ENCODE results near the gene ARHGAP44.
A peak's percentile ranks its signal among the peaks of the same experiment; 100 is the strongest.

Gene ARHGAP44

DNA sequence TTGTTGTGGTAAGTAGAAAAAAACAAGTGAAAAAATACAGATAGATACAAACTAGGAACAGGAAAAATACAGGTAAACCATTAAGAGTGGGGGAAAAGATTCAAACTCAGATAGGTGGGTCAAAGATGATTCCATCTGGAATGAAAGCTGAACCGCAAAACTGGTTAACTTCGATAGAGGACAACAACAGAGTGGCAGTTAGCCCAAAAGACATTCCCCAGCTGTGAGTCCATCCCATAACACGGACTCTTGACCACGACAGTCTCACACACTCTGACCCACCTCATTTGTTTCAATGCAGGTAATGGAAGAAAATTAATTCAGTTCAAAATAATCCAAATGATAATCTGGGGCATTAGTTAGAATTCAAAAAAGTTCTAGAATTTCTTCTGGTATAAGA lies 215.0 kb downstream of the ARHGAP44 start:
- DNase-seq (ENCODE audit: low spot score in 2 of 2) (no peak), ATAC-seq (ENCODE audit: low read depth) (no peak)
- Mint-ChIP-seq H3K4me3 (no peak overlapping the region), H3K9me3 (no peaks in the 10 kb centered on the region), H3K36me3 (peaks cover 15% of the 10 kb centered on the region), H3K27me3 (no peaks in the 10 kb centered on the region), H3K4me1 (no peaks in the 10 kb centered on the region), H3K27ac (no peak overlapping the region)

DNA sequence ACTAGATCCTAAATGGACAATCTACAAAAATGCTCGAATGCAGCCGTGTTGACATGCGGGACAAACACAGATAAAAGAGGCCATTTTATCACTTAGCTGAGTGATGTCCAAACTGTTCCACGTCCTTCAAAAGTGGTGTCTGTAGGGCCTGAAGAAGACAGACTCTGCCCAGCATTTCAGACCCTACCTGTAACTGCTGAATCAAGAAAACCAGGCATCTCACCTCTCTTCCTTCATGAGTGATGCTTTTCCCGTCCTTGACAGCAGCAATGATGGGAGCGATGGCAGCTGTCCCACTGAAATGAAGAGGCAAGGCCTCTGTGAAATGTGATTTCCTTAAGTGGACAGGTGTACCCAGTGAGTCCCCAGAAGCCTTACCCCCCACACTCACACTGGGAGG lies 216.2 kb downstream of the ARHGAP44 start:
- H3K4me1 Mint-ChIP-seq: no peaks in the 10 kb centered on the region
- DNase-seq (ENCODE audit: low spot score in 2 of 2): no peak
- H3K36me3 Mint-ChIP-seq: peaks cover 19% of the 10 kb centered on the region
- no peak for ATAC-seq (ENCODE audit: low read depth)
- H3K9me3 Mint-ChIP-seq: no peaks in the 10 kb centered on the region
- H3K27me3 Mint-ChIP-seq: no peaks in the 10 kb centered on the region
- no peak overlapping the region for H3K27ac Mint-ChIP-seq
- H3K4me3 Mint-ChIP-seq: no peak overlapping the region

DNA sequence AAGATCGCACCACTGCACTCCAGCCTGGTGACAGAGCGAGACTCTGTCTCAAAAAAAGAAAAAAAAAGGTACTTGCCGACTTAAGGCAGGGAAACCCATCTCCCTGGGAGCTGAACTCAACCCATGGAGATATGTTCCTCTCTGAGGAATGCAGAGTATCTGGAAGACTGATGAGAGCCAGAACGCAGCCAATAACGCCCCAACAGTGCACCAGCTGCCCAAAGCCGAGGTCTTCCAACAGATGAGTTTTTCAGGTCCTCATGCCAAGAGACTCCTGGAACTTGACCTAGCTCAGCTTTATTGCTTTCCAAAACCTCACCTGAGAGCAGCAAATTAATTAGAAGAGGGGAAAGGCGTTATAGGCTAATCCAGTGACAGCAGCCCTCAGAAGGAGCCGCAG lies 219.2 kb downstream of the ARHGAP44 start:
- Mint-ChIP-seq H3K27ac (no peak overlapping the region), H3K36me3 (peaks cover 32% of the 10 kb centered on the region), H3K4me3 (no peak overlapping the region), H3K27me3 (no peaks in the 10 kb centered on the region), H3K9me3 (no peaks in the 10 kb centered on the region), H3K4me1 (peaks cover 2% of the 10 kb centered on the region)
- no peak for DNase-seq (ENCODE audit: low spot score in 2 of 2)
- ATAC-seq (ENCODE audit: low read depth): no peak

DNA sequence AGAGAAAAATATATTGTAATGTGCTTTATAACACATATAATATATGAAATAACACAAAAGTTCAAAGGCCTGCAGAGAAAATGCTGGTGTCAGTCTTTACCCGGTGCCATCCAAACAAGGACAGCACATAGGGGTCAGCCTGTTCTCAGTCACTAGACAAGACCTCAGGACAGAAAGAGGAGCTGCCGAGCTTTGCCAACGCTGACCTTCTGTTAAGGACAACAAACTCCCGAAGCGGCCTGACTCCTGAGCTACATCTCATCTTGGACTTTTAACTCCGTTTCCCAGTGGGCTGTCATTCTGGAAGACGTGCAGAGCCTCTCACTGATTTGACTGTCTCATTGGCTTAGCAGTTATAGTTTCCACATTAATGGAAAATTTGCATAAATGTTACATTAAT lies 221.7 kb downstream of the ARHGAP44 start:
- H3K4me1 Mint-ChIP-seq: peaks cover 11% of the 10 kb centered on the region
- H3K9me3 Mint-ChIP-seq: no peaks in the 10 kb centered on the region
- H3K36me3 Mint-ChIP-seq: peaks cover 36% of the 10 kb centered on the region
- no peaks in the 10 kb centered on the region for H3K27me3 Mint-ChIP-seq
- DNase-seq (ENCODE audit: low spot score in 2 of 2): no peak
- no peak overlapping the region for H3K4me3 Mint-ChIP-seq
- peak overlapping the region; percentile 47 for H3K27ac Mint-ChIP-seq
- no peak for ATAC-seq (ENCODE audit: low read depth)

DNA sequence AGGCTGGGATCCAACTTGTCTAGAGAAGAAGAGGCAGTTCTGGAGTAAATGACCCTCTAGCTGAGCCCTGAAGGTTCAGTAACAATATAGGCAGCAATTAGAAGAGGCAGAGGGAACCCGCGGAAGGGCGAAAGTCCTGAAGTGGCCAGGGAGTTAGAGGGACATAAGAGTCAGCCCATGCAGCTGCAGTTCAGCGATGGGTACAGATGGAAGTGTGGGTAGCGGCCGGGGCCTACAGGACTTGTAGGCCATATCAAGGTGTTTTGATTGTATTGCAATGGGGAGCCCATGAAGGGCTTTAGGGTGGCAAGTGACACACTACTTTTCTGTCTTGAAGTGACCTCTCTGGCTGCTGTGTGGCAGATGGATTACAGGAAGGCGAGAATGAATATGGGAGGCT lies 225.5 kb downstream of the ARHGAP44 start:
- ATAC-seq (ENCODE audit: low read depth): no peak
- Mint-ChIP-seq H3K4me3 (no peak overlapping the region), H3K36me3 (peaks cover 29% of the 10 kb centered on the region)

DNA sequence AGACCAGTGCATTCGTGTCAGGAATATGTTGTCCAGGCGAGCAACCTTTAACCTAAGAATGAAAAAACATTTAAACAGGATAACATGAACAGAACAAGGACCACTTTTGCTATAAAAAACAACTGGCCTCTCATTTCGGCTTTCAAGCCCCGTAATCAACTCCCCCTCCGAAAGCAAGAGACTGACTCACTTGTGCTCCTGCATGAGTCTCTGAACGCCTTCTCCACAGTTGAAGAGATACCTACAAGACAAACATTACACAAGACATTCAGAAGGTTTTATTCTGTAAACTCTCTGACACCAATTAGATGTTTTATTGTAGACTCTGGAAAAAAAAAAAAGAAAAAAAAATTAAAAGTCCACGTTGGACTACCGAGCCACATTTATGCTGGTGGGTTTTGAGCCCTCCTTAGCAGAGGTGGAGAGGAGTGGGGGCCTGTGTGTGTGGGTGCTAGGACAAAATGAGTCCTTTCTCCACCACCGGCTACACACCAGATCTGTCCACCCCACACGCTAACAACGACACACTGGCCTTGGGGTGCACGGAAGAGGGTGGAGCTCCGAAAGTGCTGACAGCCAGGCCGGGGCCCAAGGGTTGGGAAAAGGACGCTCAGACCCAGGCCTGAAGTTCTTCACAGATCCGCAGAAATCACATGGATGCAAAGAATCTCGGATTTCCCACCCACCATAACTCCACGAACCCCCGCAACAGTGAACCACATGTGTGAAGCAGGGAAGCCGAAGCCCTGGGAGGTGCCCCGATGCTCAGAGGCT lies 227.8 kb downstream of the ARHGAP44 start:
- Mint-ChIP-seq H3K36me3 (peaks cover 17% of the 10 kb centered on the region), H3K9me3 (no peaks in the 10 kb centered on the region), H3K4me3 (peak overlapping the region; percentile 98), H3K4me1 (peaks cover 18% of the 10 kb centered on the region), H3K27ac (peak overlapping the region; percentile 92), H3K27me3 (no peaks in the 10 kb centered on the region)
- ATAC-seq (ENCODE audit: low read depth): no peak
- DNase-seq (ENCODE audit: low spot score in 2 of 2): no peak

More for the DNA sequence above, 225.5 kb downstream of the ARHGAP44 start:
- DNase-seq (ENCODE audit: low spot score in 2 of 2): no peak
- peaks cover 18% of the 10 kb centered on the region for H3K4me1 Mint-ChIP-seq
- H3K27ac Mint-ChIP-seq: peak overlapping the region; percentile 60
- H3K9me3 Mint-ChIP-seq: no peaks in the 10 kb centered on the region
- no peaks in the 10 kb centered on the region for H3K27me3 Mint-ChIP-seq

DNA sequence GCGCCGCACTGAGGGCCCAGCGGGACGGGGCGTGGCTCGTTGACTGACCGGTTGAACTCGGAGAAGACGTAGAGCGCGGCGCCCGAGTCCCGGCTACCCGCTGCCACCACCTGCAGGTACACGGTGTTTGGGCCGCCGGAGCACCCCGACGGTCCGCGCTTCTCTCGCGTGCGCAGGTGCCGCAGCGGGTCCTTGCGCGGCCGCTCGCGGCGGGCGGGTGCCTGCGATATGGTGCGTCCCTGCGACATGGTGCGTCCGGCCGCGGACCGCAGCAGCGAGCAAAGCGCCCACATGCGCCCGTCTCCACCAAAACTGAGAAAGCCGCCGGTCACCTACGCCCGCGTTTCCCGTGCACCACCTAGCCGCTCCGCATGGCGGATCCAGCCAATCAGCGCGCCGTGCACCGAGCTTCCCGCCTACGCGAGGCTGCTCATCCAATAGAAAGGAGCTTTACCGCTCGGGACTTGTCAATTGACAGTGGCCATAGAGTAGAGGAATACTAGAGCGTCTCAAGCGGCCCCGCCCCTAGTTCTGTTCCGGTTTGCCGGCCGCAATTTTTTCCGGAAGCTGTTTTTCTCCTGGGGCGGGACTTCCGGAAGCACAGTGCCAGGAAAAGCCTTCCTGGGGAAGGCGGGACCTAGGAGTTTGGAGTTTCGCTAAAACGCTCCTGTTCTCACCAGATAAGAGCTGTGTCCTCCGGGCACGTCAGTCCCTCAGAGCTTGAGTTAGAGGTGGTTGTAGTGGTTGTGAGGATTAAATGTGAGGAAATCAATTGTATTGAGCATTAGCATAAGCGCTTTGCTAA lies 228.6 kb downstream of the ARHGAP44 start, which contains the start of gene ELAC2:
TSS of gene ELAC2 (minus strand) at position 373 of the 805 bp plus-strand sequence. CDS start at position 293, 80 bp downstream.
- no peaks in the 10 kb centered on the region for H3K27me3 Mint-ChIP-seq
- peak within 1 kb of the TSS; percentile 92 for H3K27ac Mint-ChIP-seq
- DNase-seq (ENCODE audit: low spot score in 2 of 2) (peak; percentile 92 to 94), ATAC-seq (ENCODE audit: low read depth) (peak; percentile 97)
- no peaks in the 10 kb centered on the region for H3K9me3 Mint-ChIP-seq
- H3K36me3 Mint-ChIP-seq: peaks cover 14% of the 10 kb centered on the region
- H3K4me1 Mint-ChIP-seq: peaks cover 17% of the 10 kb centered on the region
- peak within 1 kb of the TSS; percentile 98 for H3K4me3 Mint-ChIP-seq

DNA sequence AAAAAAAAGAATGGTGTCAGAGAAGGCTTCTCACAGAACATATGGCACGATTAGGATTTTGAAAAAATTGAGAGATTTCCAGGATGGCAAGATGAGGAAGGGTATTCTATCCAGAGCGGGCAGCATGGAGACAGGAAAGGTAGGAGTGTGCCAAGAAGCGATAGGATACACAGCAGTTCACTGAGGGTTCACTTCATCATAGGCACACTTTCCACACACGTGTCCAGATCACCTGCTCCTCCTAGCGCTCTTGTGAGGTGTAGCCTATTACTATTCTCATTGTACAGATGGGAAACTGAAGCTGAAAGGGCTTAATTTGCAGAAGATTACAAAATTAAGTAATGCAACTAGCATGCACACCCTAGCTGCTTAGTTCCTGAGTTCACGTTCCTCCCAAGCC lies 234.7 kb downstream of the ARHGAP44 start:
- DNase-seq (ENCODE audit: low spot score in 2 of 2): no peak
- Mint-ChIP-seq H3K4me3 (peak overlapping the region; percentile 15), H3K27ac (no peak overlapping the region), H3K27me3 (peaks cover 16% of the 10 kb centered on the region), H3K4me1 (peaks cover 13% of the 10 kb centered on the region), H3K9me3 (no peaks in the 10 kb centered on the region), H3K36me3 (no peaks in the 10 kb centered on the region)
- ATAC-seq (ENCODE audit: low read depth): peak; percentile 26

DNA sequence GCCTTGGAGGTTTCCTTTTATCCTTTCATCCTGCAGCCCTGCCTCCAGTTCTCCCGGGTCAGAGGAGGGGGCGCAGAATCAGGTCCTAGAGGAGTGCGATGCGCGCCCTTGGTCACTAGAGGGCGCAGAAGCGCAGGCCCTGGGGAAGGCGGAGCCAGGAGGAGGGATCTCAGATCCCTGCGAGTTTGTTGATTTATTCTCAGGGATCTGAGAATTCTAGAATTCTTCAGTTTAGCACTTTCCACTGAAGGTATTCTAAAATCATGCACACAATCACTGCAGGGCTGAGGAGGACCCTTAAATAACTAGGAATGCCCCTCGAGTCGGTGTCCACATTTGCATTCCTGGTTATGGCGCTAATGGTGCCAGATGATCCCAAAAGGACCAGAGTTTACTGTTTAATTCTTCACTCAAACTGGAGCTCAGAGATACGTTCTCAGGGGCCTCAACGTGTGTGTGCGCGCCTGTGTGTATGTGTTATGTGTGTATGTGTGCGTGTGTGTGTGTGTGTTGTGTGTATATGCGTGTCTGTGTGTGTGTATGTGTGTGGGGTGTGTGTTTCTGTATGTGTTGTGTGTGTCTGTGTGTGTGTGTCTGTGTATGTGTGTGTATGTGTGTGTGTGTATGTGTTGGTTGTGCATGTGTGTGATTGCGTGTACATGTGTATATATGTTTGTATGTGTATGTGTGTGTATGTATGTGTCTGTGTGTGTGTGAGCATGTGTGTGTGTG lies 235.4 kb downstream of the ARHGAP44 start:
- Mint-ChIP-seq H3K36me3 (no peaks in the 10 kb centered on the region), H3K4me1 (peaks cover 13% of the 10 kb centered on the region), H3K4me3 (peak overlapping the region; percentile 15), H3K27me3 (peaks cover 16% of the 10 kb centered on the region), H3K27ac (no peak overlapping the region), H3K9me3 (no peaks in the 10 kb centered on the region)
- ATAC-seq (ENCODE audit: low read depth): peak; percentile 94
- peak; percentile 60 to 67 for DNase-seq (ENCODE audit: low spot score in 2 of 2)

DNA sequence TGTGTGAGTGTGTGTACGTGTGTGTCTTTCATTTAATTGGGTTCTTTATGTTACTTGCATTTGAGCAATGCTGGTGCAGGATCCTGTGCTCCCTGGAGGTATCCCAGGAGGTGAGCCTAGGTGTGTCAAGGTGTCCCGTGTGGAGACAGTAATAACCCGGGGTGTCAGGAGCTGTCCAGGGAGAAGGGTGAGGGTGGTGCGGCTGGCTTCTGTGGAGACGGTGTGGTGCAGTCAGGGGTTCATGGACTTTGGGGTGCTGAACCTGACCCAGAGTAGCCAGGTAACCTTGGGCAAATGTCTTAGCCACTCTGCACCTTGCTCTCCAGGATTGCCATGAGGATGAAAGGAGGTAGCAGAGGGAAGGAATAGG lies 235.9 kb downstream of the ARHGAP44 start:
- peaks cover 13% of the 10 kb centered on the region for H3K4me1 Mint-ChIP-seq
- DNase-seq (ENCODE audit: low spot score in 2 of 2) (no peak), ATAC-seq (ENCODE audit: low read depth) (no peak)
- no peak overlapping the region for H3K27ac Mint-ChIP-seq
- H3K9me3 Mint-ChIP-seq: no peaks in the 10 kb centered on the region
- H3K4me3 Mint-ChIP-seq: no peak overlapping the region
- peaks cover 16% of the 10 kb centered on the region for H3K27me3 Mint-ChIP-seq
- no peaks in the 10 kb centered on the region for H3K36me3 Mint-ChIP-seq

DNA sequence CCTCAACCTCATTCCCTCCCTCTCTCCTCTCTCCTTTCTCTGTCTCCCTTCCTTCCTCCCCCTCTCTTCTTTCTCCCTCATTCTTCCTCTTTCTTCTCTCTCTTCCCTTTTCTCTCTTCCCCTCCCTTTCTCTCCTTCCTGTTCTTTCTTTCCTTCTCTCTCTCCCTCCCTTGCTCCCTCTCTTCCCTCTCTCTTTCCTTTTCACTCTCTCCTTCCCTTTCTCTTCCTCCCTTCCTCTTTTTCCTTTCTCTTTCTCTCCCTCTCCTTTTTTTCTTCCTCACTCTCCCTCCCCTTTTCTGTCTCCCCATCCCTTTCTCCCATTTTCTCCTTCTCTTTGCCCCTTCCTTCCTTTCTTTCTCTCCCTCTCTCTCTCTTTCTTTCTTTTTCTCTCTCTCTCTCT lies 236.4 kb downstream of the ARHGAP44 start:
- Mint-ChIP-seq H3K4me3 (no peak overlapping the region), H3K27me3 (peaks cover 16% of the 10 kb centered on the region), H3K4me1 (peaks cover 17% of the 10 kb centered on the region), H3K27ac (no peak overlapping the region), H3K36me3 (no peaks in the 10 kb centered on the region), H3K9me3 (no peaks in the 10 kb centered on the region)
- ATAC-seq (ENCODE audit: low read depth): no peak
- no peak for DNase-seq (ENCODE audit: low spot score in 2 of 2)

DNA sequence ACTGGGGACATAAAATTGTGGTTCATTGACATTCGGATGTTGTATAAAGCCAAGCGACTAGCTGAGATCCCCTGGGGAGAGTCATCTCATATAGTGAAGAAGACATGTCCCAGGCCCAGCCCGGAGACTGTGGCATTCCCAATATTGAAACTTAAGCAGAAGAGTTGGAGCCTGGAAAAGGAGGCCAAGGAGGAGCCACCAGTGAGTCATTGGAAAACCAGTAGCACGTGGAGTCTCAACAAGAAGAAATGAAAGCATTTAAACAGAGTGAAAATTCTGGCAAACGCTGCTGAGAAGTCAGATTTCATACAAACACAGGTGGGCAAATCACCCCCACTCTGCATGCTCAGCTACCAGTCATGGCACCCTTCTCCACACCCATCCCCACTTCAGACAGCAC lies 237.9 kb downstream of the ARHGAP44 start:
- Mint-ChIP-seq H3K9me3 (no peaks in the 10 kb centered on the region), H3K27me3 (peaks cover 16% of the 10 kb centered on the region), H3K36me3 (no peaks in the 10 kb centered on the region), H3K27ac (no peak overlapping the region), H3K4me1 (peaks cover 23% of the 10 kb centered on the region), H3K4me3 (no peak overlapping the region)
- no peak for DNase-seq (ENCODE audit: low spot score in 2 of 2)
- no peak for ATAC-seq (ENCODE audit: low read depth)

DNA sequence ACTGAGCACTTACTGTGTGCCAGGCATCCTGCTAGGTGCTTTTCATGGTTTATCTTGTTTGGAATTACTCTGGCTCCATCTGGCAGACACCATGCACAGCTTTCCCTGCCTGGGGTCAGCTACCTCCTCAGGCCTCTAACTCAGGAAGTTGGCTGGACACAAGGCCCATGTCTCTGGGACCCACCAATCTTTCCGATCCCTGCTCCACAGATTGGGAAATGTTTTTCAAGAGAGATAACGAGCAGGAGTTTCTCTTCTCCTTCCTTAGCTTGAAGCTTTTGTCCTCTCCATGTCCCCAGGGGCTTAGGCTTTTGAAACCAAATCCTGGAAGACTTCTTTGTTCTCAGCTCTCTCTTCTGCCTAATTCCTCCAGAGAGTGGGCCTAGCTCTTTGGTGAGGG lies 240.0 kb downstream of the ARHGAP44 start:
- peaks cover 18% of the 10 kb centered on the region for H3K27me3 Mint-ChIP-seq
- no peaks in the 10 kb centered on the region for H3K36me3 Mint-ChIP-seq
- H3K4me1 Mint-ChIP-seq: peaks cover 22% of the 10 kb centered on the region
- no peak for ATAC-seq (ENCODE audit: low read depth)
- no peak overlapping the region for H3K27ac Mint-ChIP-seq
- no peak for DNase-seq (ENCODE audit: low spot score in 2 of 2)
- no peak overlapping the region for H3K4me3 Mint-ChIP-seq
- peaks cover under 1% of the 10 kb centered on the region for H3K9me3 Mint-ChIP-seq

DNA sequence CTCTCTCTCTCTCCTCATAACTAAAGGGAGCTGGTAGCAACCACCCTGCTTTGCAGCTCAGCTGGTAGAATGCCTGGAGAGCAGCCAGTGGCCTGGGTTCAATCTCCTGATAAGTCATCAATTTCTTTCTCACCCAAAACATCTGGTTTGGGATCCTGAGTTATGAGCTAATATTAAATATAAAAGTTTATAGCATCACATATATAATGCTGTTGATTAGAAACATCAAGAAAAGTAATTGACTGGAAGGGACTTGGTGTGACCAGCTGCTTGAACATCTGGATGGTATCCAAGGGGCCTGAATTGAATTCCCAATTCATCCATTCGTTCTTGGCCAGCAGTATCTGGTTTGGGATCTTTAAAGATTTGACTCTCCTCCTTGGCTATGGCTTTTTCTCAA lies 240.8 kb downstream of the ARHGAP44 start:
- Mint-ChIP-seq H3K9me3 (peaks cover 2% of the 10 kb centered on the region), H3K36me3 (peaks cover 2% of the 10 kb centered on the region), H3K27me3 (peaks cover 17% of the 10 kb centered on the region), H3K27ac (no peak overlapping the region), H3K4me3 (no peak overlapping the region), H3K4me1 (peaks cover 16% of the 10 kb centered on the region)
- DNase-seq (ENCODE audit: low spot score in 2 of 2) (no peak), ATAC-seq (ENCODE audit: low read depth) (no peak)

Data from memory B cell (primary cell).